Activated CD4-positive, alpha-beta T cell treated with anti-CD3 and anti-CD28 coated beads, Interleukin-2, amount 50 U/mL, for 16 hours (primary cell): Measurements from ENCODE around the gene FKBP8.
A peak's percentile ranks its signal among the peaks of the same experiment; 100 is the strongest.
"Not testable (repeated sequence)": the region's sequence is repeated elsewhere in the genome, so short reads cannot be mapped to it uniquely, and the experiment has no call there.

Experiments
- DNase-seq: peaks from one replicate; pipeline ENCODE4 v3.0.0-alpha.2; 2020

Gene FKBP8

DNA sequence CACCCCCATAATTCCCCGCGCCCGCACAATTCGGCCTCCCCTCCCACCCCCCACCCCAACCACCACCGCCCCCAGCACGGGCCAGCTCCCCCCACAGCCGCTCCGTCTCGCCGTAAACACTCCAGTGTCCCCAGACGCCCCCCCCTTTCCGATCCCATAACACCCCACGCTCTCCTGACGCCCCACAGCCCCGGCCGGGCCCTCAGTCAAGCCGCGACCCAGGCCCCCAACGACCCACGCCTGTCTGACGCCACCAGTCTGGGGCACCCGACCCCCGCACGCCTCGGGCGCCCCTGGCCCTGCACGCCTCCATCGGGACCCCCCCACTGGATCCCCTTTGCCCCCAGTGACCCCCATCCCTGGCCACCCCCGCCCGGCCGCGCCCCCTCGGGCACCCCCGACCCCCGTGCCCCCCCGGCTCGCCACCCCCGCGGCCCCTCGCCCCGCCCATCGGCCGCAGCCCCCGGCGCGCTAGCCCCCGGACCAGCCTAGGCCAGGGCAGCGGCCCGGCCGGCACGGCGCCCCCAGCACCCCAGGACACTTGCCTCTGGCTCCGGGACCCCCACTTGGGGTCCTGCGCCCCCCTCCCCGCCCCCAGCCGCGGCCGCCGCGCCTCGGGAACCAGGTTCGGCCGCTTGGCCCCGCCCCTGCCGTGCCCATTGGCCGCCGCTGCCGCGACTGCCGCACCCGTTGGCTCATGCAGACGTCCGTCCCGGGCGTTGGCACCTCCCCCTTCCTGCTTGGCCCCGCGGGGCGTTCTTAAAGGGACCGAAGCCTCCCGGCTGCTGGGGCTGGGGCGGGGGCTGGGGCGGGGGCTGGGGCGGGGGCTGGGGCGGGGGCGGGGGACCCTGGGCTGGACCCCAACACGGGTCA, at the start of gene FKBP8:
TSS of gene FKBP8 (minus strand) at position 633 of the 873 bp plus-strand sequence. CDS start 1,603 bp downstream, outside the sequence.
- peak; percentile 95 for DNase-seq

DNA sequence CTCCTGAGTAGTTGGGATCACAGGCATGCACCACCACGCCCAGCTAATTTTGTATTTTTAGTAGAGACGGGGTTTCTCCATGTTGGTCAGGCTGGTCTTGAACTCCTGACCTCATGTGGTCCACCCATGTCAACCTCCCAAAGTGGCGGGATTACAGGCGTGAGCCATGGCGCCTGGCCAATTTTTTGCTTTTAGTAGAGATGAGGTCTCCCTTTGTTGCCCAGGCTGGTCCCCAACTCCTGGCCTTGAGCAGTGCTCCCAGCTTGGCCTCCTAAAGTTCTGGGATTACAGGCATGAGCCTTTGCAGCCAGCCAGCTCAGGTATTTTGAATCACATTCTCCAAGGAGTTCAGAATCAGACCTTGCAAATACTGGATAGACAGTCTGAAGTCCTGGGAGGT, 49.4 kb upstream of the FKBP8 start:
- not testable (repeated sequence) for DNase-seq

DNA sequence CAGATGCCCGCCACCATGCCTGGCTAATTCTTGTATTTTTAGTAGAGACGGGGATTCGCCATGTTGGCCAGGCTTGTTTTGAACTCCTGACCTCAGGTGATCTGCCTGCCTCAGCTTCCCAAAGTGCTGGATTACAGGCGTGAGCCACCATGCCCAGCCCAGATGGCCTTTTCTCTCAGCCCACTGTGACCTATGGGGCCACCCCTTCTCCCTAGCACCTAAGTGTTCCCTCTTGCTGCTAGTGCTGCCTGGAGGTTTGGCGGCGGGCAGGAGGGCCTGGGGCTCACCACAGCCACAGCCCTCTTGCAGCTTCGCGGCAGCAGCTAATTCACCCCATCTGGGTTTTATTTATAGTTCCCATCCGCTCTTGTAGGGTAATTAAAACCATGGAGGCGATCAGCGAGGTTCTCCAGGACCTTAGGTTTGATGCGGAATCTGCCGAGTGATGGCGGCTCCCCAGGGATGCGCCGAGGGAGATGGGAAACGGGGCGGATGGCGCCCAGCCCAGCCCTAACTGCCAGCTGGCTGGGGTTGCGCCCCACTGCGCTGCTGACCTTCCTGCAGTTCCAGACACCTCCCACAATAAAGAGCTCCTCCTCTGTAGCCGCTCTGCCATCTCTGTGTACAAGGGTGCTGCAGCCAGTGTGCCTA, 48.5 kb upstream of the FKBP8 start:
- no peak for DNase-seq

DNA sequence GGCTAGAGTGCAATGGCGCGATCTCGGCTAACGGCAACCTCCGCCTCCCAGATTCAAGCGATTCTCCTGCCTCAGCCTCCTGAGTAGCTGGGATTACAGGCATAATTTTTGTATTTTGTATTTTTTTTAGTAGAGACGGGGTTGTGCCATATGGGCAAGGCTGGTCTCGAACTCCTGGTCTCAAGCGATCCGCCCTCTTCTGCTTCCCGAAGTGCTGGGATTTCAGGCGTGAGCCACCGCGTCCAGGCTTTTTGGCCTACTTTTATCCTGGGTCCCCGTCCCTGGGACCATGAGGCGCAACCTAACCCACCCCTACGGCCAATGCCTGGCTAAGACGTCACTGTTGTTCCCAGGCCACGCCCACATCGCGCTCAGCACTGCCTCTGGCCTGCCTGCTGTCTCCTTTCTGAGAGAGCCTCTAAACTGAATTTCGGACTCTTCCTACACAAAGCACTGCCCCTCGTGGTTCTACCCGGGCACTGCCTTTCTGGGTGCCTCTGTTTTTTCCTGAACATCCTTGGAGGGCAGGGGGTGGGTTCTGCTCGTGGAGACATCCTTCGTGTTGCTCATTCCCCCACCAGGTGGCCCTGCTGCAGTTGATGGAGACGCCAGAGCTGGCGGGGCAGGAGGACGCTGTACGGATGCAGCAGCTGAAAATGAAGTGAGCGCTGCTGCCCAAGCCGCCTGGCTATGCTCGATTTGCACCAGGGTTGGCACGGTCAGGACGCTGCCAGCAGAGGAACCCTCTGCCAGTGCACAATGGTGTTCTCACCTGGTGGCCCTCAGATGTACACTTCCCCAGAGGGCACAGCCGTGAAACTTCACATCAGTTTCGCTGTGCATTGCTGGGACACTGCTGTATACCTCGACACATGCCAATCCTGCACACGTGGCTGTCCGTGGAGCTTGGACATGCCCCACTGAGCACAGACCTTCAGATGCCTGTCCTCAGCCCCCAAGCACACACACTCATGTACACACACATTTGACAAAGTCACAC, 47.2 kb upstream of the FKBP8 start:
- DNase-seq: peak; percentile 41

DNA sequence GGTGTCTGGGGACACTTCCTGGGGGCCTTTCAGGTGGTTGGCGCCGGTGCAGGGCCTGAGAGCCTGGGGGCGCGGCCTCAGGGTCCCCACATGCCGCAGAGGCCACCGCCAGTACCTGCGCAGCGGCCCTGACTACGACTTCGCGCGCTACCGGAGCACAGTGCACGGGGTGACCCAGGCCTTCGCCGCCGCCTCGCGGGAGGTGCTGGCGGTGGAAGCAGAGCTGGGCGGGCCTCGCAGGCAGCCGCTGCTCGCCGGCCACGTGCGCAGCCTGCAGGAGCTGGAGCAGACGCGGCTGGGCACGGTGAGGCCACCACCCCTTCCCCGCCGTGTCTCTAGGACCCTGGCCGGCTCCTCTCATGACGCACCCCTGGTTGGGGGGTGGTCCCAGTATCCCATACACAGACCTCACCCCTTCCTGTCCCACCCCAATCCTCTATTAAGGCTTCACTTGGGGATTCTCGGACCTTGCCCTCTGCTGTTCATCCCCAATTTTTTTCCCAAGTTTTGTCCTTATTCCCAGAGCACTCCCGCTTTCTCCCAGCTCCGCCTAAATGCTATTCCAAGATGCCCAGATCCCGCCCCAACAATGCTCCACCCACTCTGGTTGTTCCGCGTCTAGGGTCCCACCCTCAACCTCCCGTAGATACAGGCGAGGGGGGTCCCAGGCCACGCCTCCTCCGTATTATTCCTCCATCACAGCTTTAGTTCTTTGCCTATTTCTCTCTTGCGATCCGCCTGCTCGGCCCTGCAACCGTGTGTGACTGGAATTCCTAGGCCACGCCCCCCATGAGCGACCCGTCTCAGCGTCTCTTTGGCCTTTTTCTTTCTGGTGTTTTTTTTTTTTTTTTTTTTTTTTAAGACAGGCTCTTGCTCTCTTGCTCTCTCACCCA, 46.3 kb upstream of the FKBP8 start:
- peak; percentile 65 for DNase-seq

DNA sequence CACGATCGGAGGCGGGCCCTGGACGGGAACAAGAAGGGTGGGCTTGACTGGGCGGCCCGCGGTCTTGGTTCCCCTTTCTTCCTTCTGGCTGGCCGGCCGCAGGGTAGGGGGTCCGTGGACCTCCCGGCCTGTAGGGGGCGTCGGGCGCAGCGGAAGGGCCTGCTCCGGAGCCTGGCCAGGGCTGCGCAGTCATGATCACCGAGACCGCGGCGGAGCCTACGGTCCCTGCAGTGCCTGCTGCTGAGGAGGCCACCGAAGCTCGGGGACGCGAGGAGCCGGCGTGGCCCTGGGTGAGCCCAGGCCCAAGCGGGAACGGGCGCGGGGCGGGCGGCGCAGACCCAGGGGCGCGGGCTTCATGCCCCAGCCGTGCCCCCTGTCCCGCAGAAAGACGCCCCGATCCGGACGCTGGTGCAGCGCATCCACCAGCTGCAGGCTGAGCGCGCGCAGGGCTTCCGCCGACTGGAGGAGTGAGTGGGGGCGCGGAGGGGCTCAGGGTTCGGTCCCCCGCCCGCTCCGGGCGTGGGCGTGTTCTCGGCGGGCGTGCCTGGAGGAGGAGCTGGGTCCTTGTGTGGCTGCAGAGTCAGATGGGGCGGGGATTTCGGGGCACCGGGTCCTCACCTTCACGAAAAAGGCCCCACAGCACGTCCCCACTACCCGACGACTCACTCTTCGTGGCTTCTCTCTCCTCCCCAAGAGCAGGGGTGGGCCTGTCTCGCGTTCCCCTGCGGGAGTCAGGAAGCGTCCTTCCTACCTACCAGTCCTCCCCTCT, 45.4 kb upstream of the FKBP8 start, which contains the start of gene REX1BD:
TSS of gene REX1BD (plus strand) at position 188 of the 769 bp plus-strand sequence. CDS start at position 192, 4 bp downstream.
- peak; percentile 91 for DNase-seq

DNA sequence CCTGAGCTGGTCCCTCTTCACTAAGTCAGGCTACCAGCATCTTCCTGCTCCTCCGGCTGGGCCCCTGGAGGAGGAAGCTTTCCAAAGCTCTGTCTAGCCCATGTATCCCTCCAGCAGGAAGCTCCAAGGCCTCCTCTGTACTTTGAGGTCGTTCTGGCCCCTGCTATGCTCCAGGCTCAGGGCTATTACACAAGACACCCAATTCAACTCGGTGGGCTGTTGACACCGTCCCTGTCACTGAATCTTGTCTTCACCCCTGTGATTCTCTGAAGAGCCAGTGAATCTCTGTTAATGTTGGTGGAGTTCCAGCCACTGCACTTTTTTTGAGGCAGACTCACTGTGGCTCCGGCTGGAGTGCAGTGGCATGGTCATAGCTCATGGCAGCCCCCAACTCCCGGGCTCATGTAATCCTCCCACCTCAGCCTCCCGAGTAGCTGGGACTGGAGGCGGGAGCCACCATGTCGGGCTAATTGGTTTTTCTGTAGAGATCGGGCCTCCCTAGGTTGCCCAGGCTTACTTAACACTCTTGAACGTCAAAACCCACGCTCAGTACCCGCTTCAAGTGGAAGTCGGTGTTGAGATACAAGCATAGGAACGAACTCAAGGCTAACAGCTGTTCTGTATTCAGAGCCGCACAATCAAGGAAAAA, 44.7 kb upstream of the FKBP8 start:
- DNase-seq: no peak

DNA sequence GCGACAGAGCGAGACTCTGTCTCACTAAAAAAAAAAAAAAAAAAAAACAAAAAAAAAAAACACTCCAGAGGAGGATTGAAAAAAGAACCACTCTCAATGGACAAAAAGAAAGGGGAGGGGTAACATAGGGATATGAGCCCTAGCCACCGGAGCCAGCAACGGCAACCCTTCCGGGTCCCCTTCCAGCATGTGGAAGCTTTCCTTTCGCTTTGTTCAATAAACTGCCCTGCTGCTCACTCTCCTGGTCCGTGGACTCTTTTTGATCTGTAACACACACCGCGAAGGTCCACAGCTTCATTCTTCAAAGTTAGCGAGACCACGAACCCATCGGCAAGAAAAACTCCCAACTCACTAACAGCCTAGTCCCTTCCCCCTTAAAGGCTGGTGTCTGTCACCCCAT, 44.2 kb upstream of the FKBP8 start:
- DNase-seq: no peak

DNA sequence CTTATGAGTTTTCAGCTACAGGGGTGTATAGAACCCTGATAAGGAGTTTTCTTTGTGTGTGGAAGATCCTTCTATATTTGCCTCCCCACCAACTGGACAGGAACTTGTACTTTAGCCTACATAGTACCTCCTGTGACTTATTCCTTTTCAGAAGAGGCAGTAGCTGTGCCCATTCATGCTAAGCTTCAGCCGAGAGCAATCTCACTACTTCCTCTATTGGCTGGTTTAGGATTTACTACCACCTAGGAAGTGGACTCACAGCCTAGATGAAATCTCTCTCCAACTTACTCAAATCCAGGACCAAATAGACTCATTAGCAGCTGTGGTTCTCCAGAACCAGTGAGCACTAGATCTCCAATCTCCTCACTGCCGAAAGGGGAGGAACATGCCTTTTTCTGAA, 42.9 kb upstream of the FKBP8 start:
- DNase-seq: no peak

DNA sequence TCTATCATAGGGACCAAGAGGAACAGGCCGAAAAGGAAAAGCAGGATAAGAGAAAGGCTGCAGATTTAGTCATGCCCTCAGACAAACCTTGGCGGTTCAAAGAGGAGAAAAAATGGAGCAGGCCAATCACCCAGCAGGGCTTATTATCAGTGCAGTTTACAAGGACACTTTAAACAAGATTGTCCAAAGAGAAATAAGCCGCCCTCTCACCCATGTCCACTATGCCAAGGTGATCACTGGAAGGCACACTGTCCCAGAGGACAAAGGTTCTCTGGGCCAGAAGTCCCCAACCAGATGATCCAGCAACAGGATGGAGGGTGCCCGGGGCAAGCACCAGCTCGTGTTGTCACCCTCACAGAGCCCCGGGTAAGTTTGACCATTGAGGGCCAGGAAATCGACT, 36.9 kb upstream of the FKBP8 start:
- no peak for DNase-seq

DNA sequence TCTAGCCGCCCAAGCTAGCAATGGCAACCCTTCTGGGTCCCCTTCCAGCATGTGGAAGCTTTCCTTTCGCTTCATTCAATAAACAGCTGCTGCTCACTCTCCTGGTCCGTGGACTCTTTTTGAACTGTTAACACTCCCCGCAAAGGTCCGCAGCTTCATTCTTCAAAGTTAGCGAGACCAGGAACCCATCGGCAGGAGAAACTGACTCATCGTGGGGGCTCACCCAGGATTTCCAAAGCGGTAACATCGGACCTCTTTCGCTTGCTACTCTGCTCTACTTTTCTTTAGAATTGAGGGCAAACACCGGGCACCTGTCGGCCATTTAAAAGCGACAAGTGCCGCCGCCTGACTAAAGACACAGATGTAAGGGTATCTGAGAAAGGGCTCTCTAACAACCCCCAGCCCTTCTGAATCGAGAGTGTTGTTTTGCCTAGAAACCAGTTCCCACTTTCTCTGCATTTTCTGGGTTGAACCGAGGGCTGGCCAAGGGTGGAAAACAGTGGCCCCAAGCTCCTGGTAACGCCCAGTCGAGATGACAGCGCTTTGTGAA, 34.1 kb upstream of the FKBP8 start:
- no peak for DNase-seq

DNA sequence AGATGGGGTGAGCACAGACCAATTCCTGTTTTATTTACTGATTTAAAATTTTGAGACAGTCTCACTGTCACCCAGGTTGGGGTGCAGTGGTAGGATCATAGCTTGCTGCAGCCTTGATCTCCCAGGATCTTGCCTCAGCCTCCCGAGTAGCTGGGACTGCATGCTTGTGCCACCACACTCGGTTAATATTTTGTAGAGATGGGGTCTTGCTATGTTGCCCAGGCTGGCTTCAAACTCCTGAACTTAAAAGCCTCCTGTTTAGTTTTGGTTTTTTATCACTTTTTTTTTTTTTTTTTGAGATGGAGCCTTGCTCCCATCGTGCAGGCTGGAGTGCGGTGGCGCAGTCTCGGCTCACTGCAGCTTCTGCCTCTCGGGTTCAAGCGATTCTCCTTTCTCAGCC, 33.0 kb upstream of the FKBP8 start:
- no peak for DNase-seq

DNA sequence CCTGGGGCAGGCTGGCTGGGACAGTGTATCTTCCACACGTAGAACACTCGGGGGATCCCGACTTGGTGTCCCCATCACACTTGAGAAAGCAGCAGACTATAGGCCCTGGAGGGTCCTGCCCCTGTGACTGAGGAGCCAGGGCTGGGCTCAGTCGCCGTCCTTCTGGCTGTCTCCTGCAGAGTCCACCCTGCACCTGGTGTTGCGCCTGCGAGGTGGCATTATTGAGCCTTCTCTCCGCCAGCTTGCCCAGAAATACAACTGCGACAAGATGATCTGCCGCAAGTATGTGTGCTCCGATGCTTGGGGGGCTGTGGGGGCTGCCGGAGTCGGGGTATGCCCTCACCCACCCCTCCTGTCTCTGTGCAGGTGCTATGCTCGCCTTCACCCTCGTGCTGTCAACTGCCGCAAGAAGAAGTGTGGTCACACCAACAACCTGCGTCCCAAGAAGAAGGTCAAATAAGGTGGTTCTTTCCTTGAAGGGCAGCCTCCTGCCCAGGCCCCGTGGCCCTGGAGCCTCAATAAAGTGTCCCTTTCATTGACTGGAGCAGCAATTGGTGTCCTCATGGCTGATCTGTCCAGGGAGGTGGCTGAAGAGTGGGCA, 31.4 kb upstream of the FKBP8 start:
- DNase-seq: no peak

DNA sequence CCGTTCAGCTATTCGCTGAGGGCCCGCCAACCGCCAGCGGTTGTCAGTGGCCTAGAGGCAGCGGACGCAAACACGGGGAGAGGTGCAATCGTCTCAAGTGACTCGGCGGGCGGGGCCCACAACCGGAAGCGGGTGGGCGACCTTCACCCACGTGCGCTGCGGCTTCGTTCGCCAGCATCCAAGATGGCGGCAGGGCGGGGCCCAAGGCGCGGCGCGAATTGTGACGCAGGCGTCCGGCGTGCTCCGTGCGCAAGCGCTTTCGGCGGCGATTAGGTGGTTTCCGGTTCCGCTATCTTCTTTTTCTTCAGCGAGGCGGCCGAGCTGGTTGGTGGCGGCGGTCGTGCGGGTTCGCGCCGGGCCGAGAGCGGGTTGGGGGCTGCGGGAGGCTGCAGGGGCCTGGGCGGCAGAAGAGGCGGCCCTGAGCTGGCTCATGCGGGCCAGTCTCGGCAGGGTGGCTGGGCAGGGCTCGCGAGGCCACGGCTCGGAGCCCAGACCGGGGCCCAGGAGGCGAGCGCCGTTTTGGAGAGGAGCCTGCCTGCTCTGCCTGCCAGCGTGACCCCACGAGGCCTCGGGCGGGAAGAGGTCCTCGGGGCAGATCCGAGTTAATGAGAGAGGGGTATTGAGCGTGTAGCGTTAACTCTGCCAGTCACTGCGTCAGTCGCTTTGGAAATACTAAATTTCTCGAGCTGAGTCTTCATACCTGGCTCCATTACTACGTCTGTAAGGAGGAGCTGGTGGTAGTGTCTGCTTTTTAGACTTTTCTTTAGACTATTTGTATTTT, 28.4 kb upstream of the FKBP8 start, which contains the start of gene UBA52:
TSS of gene UBA52 (plus strand) at position 294 of the 781 bp plus-strand sequence. CDS start 1,444 bp downstream, outside the sequence.
- DNase-seq: peak; percentile 99

DNA sequence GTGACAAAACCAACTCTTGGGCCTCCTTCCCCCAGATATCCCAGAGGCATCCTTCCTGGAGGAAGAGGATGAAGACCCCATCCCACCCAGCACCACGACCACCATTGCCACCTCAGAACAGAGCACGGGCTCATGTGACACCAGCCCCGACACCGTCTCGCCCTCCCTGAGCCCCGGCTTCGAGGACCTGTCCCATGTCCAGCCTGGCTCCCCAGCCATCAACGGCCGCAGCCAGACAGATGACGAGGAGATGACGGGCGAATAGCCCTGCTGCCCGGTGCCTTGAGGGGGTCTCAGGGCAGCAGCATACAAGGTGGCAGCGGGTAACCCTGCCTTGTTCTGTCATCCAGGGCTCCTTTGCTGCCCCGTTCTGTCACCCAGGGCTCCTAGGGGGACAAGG, 25.0 kb upstream of the FKBP8 start:
- DNase-seq: no peak

DNA sequence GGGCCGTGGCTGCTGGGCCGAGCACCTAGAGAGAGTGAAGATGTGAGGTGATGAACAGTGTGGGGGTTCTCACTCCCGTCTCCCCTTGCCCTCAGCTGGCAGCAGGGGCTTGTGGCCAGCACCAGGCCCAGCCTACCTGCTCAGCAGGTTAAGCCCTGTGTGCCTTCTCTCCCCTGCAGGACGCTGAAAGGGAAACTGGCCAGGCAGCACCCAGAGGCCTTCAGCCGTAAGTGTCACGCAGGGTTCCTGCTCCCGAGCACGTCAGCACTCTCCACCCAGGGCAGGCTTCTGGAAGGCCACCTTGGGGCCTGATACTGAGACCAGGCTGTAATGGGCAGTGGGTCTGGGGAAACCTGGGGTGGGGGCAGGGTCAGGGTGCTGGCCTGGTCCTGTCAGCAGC, 23.6 kb upstream of the FKBP8 start:
- DNase-seq: no peak

DNA sequence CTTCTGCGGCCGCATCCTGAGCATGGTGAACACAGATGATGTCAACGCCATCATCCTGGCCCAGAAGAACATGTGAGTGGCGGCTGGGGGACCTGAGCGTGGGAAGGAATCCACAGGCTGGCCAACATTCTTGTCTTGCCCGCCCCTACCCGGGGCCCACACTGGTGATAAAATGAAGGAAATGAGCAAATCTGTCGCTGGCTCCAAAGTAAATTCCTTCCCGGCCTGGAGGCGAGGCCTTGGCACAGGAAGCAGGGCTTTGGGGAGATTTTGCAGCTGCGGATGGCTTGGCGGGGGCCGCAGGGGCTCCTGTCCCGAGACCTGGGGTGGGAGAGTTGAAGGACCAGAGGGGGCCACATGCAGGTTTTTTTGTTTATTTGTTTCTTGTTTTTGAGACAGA, 18.7 kb upstream of the FKBP8 start:
- no peak for DNase-seq

DNA sequence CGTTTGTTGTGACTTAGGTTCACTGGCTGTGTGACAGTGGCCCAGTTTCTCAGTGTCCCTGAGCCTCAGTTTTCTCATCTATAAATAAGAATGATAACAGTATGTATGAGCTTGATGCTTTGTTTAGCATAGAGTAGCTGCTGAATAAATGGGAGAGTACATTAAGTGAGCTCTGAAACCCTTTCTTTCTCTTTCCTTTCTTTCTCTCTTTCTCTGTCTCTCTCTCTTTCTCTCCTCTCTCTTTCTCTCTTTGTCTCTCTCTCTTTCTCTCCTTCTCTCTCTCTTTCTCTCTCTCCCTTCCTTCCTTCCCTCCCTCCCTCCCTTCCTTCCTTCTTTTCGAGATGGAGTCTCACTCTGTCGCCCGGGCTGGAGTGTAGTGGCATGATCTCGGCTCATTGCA, 16.3 kb upstream of the FKBP8 start:
- DNase-seq: no peak

DNA sequence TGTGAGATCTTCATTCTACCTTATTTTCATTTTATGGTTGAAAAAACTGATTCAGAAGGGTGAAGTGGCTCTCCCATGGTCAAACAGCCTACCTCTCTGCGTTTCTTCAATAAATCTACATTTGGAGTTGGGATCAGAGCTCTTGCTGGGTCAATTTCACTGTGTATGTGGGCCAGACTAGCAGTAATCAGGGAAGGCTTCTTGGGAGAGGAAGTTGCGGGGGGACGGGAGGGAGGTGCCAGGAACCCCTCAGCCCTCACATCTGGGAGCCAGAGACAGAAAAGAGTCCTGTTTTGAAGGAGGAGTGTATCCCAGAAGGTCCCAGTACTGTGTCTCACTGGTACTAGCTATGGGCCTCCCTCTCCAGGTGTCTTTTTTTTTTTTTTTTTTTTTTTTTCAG, 15.2 kb upstream of the FKBP8 start:
- DNase-seq: no peak
